Measurements from ENCODE around the gene SLC13A3.
A peak's percentile ranks its signal among the peaks of the same experiment; 100 is the strongest.

Gene SLC13A3

GRCh38 chr20:46674253-46675083 lies 23.2 kb upstream of the SLC13A3 start:
- H3K4me3 Mint-ChIP-seq: no peak overlapping the region
- peaks cover 0 to 8% of the 10 kb centered on the region in 2 donors for H3K27me3 Mint-ChIP-seq
- DNase-seq (no peak), ATAC-seq (replicated peaks) (no peak)
- H3K36me3 Mint-ChIP-seq (ENCODE audit: insufficient read depth): no peaks in the 10 kb centered on the region
- H3K4me1 Mint-ChIP-seq (ENCODE audit: low read depth in 2 of 2): peaks cover 0 to 2% of the 10 kb centered on the region in 2 donors
- H3K27ac Mint-ChIP-seq: peak overlapping the region in 1 of 2 donors; percentile 10
- no peaks in the 10 kb centered on the region for H3K9me3 Mint-ChIP-seq

- DNase-seq (no peak), ATAC-seq (replicated peaks) (no peak)
- Mint-ChIP-seq H3K27ac (no peak overlapping the region), H3K9me3 (no peaks in the 10 kb centered on the region), H3K4me1 (ENCODE audit: low read depth in 2 of 2) (peaks cover 0 to 2% of the 10 kb centered on the region in 2 donors), H3K36me3 (ENCODE audit: insufficient read depth) (no peaks in the 10 kb centered on the region), H3K27me3 (peaks cover 0 to 8% of the 10 kb centered on the region in 2 donors), H3K4me3 (no peak overlapping the region)
Measured at GRCh38 chr20:46673394-46674252, 22.4 kb upstream of the SLC13A3 start.

GRCh38 chr20:46672543-46673148 lies 21.4 kb upstream of the SLC13A3 start:
- H3K9me3 Mint-ChIP-seq: no peaks in the 10 kb centered on the region
- ATAC-seq (replicated peaks): no peak

GRCh38 chr20:46671866-46672542 lies 20.7 kb upstream of the SLC13A3 start:
- Mint-ChIP-seq H3K27me3 (peaks cover 0 to 8% of the 10 kb centered on the region in 2 donors), H3K4me3 (no peak overlapping the region), H3K9me3 (no peaks in the 10 kb centered on the region), H3K36me3 (ENCODE audit: insufficient read depth) (no peaks in the 10 kb centered on the region), H3K4me1 (ENCODE audit: low read depth in 2 of 2) (peaks cover 0 to 2% of the 10 kb centered on the region in 2 donors), H3K27ac (no peak overlapping the region)
- no peak for DNase-seq
- ATAC-seq (replicated peaks): no peak

More at GRCh38 chr20:46672543-46673148, 21.4 kb upstream of the SLC13A3 start:
- Mint-ChIP-seq H3K4me1 (ENCODE audit: low read depth in 2 of 2) (peaks cover 0 to 2% of the 10 kb centered on the region in 2 donors), H3K27ac (no peak overlapping the region), H3K4me3 (no peak overlapping the region), H3K27me3 (peaks cover 0 to 8% of the 10 kb centered on the region in 2 donors), H3K36me3 (ENCODE audit: insufficient read depth) (no peaks in the 10 kb centered on the region)
- no peak for DNase-seq

GRCh38 chr20:46670585-46671584 lies 19.6 kb upstream of the SLC13A3 start:
- Mint-ChIP-seq H3K9me3 (no peaks in the 10 kb centered on the region), H3K4me1 (ENCODE audit: low read depth in 2 of 2) (peaks cover 0 to 2% of the 10 kb centered on the region in 2 donors), H3K27ac (no peak overlapping the region), H3K27me3 (peaks cover 0 to 8% of the 10 kb centered on the region in 2 donors), H3K36me3 (ENCODE audit: insufficient read depth) (no peaks in the 10 kb centered on the region), H3K4me3 (no peak overlapping the region)
- ATAC-seq (replicated peaks): no peak
- DNase-seq: no peak

GRCh38 chr20:46670228-46670584 lies 18.9 kb upstream of the SLC13A3 start:
- DNase-seq (no peak), ATAC-seq (replicated peaks) (no peak)
- no peaks in the 10 kb centered on the region for H3K9me3 Mint-ChIP-seq
- no peak overlapping the region for H3K4me3 Mint-ChIP-seq
- peaks cover 0 to 2% of the 10 kb centered on the region in 2 donors for H3K4me1 Mint-ChIP-seq (ENCODE audit: low read depth in 2 of 2)
- H3K27me3 Mint-ChIP-seq: peaks cover 0 to 8% of the 10 kb centered on the region in 2 donors
- H3K36me3 Mint-ChIP-seq (ENCODE audit: insufficient read depth): no peaks in the 10 kb centered on the region
- no peak overlapping the region for H3K27ac Mint-ChIP-seq

GRCh38 chr20:46666818-46667515 lies 15.7 kb upstream of the SLC13A3 start:
- H3K9me3 Mint-ChIP-seq: no peaks in the 10 kb centered on the region
- H3K4me3 Mint-ChIP-seq: no peak overlapping the region
- H3K27me3 Mint-ChIP-seq: no peaks in the 10 kb centered on the region
- no peak for ATAC-seq (replicated peaks)
- H3K27ac Mint-ChIP-seq: no peak overlapping the region
- H3K4me1 Mint-ChIP-seq (ENCODE audit: low read depth in 2 of 2): no peaks in the 10 kb centered on the region
- DNase-seq: no peak
- H3K36me3 Mint-ChIP-seq (ENCODE audit: insufficient read depth): no peaks in the 10 kb centered on the region

GRCh38 chr20:46666306-46666705 lies 15.0 kb upstream of the SLC13A3 start:
- no peak overlapping the region for H3K27ac Mint-ChIP-seq

GRCh38 chr20:46665602-46666001 lies 14.3 kb upstream of the SLC13A3 start:
- no peak for DNase-seq
- Mint-ChIP-seq H3K27ac (no peak overlapping the region), H3K4me3 (no peak overlapping the region), H3K27me3 (no peaks in the 10 kb centered on the region), H3K36me3 (ENCODE audit: insufficient read depth) (peaks cover 2% of the 10 kb centered on the region), H3K4me1 (ENCODE audit: low read depth in 2 of 2) (no peaks in the 10 kb centered on the region), H3K9me3 (no peaks in the 10 kb centered on the region)
- ATAC-seq (replicated peaks): no peak

More at GRCh38 chr20:46666306-46666705, 15.0 kb upstream of the SLC13A3 start:
- Mint-ChIP-seq H3K27me3 (no peaks in the 10 kb centered on the region), H3K9me3 (no peaks in the 10 kb centered on the region), H3K36me3 (ENCODE audit: insufficient read depth) (no peaks in the 10 kb centered on the region), H3K4me3 (no peak overlapping the region), H3K4me1 (ENCODE audit: low read depth in 2 of 2) (no peaks in the 10 kb centered on the region)
- DNase-seq (no peak), ATAC-seq (replicated peaks) (no peak)

GRCh38 chr20:46663531-46663930 lies 12.3 kb upstream of the SLC13A3 start:
- Mint-ChIP-seq H3K36me3 (ENCODE audit: insufficient read depth) (peaks cover 2% of the 10 kb centered on the region), H3K27ac (no peak overlapping the region), H3K27me3 (no peaks in the 10 kb centered on the region), H3K9me3 (no peaks in the 10 kb centered on the region), H3K4me1 (ENCODE audit: low read depth in 2 of 2) (no peaks in the 10 kb centered on the region), H3K4me3 (no peak overlapping the region)
- ATAC-seq (replicated peaks) (no peak), DNase-seq (no peak)

GRCh38 chr20:46661659-46662058 lies 10.4 kb upstream of the SLC13A3 start:
- Mint-ChIP-seq H3K4me3 (no peak overlapping the region), H3K4me1 (ENCODE audit: low read depth in 2 of 2) (no peaks in the 10 kb centered on the region), H3K9me3 (no peaks in the 10 kb centered on the region), H3K27me3 (no peaks in the 10 kb centered on the region), H3K36me3 (ENCODE audit: insufficient read depth) (peaks cover 2% of the 10 kb centered on the region), H3K27ac (no peak overlapping the region)
- DNase-seq (no peak), ATAC-seq (replicated peaks) (no peak)

GRCh38 chr20:46660487-46660886 lies 9.2 kb upstream of the SLC13A3 start:
- H3K27me3 Mint-ChIP-seq: no peaks in the 10 kb centered on the region
- ATAC-seq (replicated peaks): no peak
- no peaks in the 10 kb centered on the region for H3K9me3 Mint-ChIP-seq
- no peaks in the 10 kb centered on the region for H3K4me1 Mint-ChIP-seq (ENCODE audit: low read depth in 2 of 2)
- no peak for DNase-seq
- H3K27ac Mint-ChIP-seq: no peak overlapping the region
- H3K4me3 Mint-ChIP-seq: no peak overlapping the region
- peaks cover 2% of the 10 kb centered on the region for H3K36me3 Mint-ChIP-seq (ENCODE audit: insufficient read depth)
